Activated B cell treated with CpG ODN at 0.5 μM for 24 hours (primary cell): ENCODE measurements around the gene STXBP6. TPM values are rescaled to one million over a fixed set of nuclear protein-coding genes. Genes with fewer than 3 reads are reported as not detected.

ENCODE experiments used
- ATAC-seq: fragments of 200-7000 bp; cut with Tn5 transposase; one replicate; pipeline ENCODE4 v1.10.0; 2021; ENCODE audit warnings: low read depth, mild to moderate bottlenecking, moderate library complexity
- CTCF ChIA-PET: fragments of 350-600 bp; sonication (Branson Sonifier 250); formaldehyde crosslinking; loops from one replicate; lab custom pipeline; 2021; ENCODE audit warnings: antibody characterized with exemption; lab: Charles Lee
- POLR2A ChIA-PET: fragments of 350-600 bp; sonication (Branson Sonifier 250); formaldehyde crosslinking; loops from one replicate; lab custom pipeline; 2021; ENCODE audit warnings: antibody characterized with exemption; lab: Charles Lee
- DNase-seq: peaks from one replicate; pipeline ENCODE4 v3.0.0; 2022
- H3K27ac Mint-ChIP-seq: one replicate; pipeline ENCODE4 v1.8.0; 2020; ENCODE audit warnings: mixed read lengths
- H3K27me3 Mint-ChIP-seq: one replicate; pipeline ENCODE4 v1.8.0; 2021; ENCODE audit warnings: mixed read lengths
- H3K36me3 Mint-ChIP-seq: one replicate; pipeline ENCODE4 v1.8.0; 2021; ENCODE audit warnings: low read depth, mixed read lengths
- H3K4me1 Mint-ChIP-seq: one replicate; pipeline ENCODE4 v1.8.0; 2021; ENCODE audit warnings: mixed read lengths
- H3K4me3 Mint-ChIP-seq: one replicate; pipeline ENCODE4 v1.8.0; 2020; ENCODE audit warnings: mild to moderate bottlenecking, mixed read lengths
- H3K9me3 Mint-ChIP-seq: one replicate; pipeline ENCODE4 v1.8.0; 2020; ENCODE audit warnings: mixed read lengths
- intact Hi-C: fragments of 100-400 bp; cut with micrococcal nuclease; formaldehyde crosslinking; loops from one replicate; pipeline ENCODE4 v1.15.1; 2024
- total RNA-seq: library from RNA; stranded (reverse); gene quantifications from 2 replicates; pipeline ENCODE4 v1.2.3, GENCODE V29; 2022
- TF ChIP-seq, protein P1 (sequence below): fragments of 200-600 bp; IDR thresholded peaks from one replicate; pipeline ENCODE4 v1.8.0; 2022; ENCODE audit warnings: antibody characterized with exemption, mild to moderate bottlenecking

The STXBP6 gene
- total RNA-seq, 1 donor from 2014 or later: 0.22 TPM

DNA sequence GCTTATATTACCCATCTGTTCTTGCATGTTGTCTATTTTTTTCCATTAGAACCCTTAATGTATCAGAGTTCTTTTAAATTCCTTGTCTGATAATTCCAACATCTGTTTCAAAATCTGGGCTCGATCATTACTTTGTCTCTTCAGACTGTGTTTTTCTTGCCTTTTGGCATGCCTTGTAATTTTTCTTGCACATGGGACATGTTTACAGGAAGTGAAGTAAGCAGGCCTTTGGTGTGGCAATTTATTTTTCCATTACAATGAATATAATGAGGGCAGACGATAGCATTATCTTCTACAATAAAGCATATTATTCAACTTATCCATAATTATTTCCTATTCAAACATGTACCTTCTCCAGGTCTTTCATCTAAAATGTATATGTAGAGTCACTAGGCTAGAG lies 48.3 kb downstream of the STXBP6 start:
- H3K4me1 Mint-ChIP-seq: no peaks in the 10 kb centered on the region
- CTCF ChIA-PET: no interaction called here
- no peaks in the 10 kb centered on the region for H3K36me3 Mint-ChIP-seq
- no peak overlapping the region for H3K27ac Mint-ChIP-seq
- no peak overlapping the region for H3K4me3 Mint-ChIP-seq
- TF ChIP-seq, protein P1, sequence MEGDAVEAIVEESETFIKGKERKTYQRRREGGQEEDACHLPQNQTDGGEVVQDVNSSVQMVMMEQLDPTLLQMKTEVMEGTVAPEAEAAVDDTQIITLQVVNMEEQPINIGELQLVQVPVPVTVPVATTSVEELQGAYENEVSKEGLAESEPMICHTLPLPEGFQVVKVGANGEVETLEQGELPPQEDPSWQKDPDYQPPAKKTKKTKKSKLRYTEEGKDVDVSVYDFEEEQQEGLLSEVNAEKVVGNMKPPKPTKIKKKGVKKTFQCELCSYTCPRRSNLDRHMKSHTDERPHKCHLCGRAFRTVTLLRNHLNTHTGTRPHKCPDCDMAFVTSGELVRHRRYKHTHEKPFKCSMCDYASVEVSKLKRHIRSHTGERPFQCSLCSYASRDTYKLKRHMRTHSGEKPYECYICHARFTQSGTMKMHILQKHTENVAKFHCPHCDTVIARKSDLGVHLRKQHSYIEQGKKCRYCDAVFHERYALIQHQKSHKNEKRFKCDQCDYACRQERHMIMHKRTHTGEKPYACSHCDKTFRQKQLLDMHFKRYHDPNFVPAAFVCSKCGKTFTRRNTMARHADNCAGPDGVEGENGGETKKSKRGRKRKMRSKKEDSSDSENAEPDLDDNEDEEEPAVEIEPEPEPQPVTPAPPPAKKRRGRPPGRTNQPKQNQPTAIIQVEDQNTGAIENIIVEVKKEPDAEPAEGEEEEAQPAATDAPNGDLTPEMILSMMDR: no peak
- H3K9me3 Mint-ChIP-seq: no peaks in the 10 kb centered on the region
- DNase-seq: no peak
- no peak for ATAC-seq
- intact Hi-C loops: no loop called here
- H3K27me3 Mint-ChIP-seq: no peaks in the 10 kb centered on the region
- POLR2A ChIA-PET: no interaction called here

DNA sequence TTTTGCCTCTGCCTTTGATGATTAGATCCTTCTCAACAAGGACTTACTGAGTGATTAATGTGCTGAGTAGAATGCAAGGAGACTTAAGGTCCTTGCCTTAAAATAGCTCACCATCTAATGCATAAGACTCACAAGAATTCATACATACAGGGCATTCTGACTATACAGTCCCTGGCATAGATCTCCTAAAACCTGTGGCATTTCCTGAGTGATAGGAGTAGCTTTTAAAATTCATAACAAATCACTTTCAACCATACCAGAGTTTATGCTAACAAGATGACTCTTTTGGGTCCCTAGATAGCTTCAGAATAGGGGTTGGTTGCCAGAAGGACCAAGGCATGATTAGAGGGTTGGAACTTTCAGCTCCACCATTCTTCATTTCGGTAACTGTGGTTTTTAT lies 48.8 kb downstream of the STXBP6 start:
- ATAC-seq (no peak), DNase-seq (no peak)
- H3K27ac Mint-ChIP-seq: no peak overlapping the region
- no peaks in the 10 kb centered on the region for H3K9me3 Mint-ChIP-seq
- TF ChIP-seq, protein P1: no peak
- intact Hi-C loops: no loop called here
- H3K4me3 Mint-ChIP-seq: no peak overlapping the region
- H3K36me3 Mint-ChIP-seq: no peaks in the 10 kb centered on the region
- ChIA-PET CTCF (no interaction called here), POLR2A (no interaction called here)
- no peaks in the 10 kb centered on the region for H3K27me3 Mint-ChIP-seq
- H3K4me1 Mint-ChIP-seq: no peaks in the 10 kb centered on the region

DNA sequence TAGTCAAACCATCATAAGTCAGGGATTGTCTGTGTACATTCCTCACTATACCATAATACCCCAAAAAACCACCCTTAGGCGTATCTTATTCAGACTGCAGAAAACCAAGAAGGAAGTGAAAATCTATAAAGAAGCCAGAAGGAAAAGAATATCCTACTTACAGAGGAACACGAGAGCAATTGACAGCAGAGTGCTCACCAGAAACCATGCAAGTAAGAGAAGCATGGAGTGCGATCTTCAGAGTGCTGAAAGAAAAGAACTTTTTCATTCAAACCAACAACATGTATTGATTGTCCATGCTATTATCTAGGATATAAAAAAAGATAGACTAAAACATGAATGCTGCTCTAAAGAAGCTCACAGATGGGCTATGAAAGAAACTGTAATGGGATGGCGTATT lies 50.8 kb downstream of the STXBP6 start:
- Mint-ChIP-seq H3K4me3 (no peak overlapping the region), H3K36me3 (no peaks in the 10 kb centered on the region), H3K9me3 (no peaks in the 10 kb centered on the region), H3K27ac (no peak overlapping the region), H3K27me3 (no peaks in the 10 kb centered on the region), H3K4me1 (no peaks in the 10 kb centered on the region)
- ATAC-seq (no peak), DNase-seq (no peak)
- ChIA-PET CTCF (no interaction called here), POLR2A (no interaction called here)
- TF ChIP-seq, protein P1: no peak
- intact Hi-C loops: no loop called here

DNA sequence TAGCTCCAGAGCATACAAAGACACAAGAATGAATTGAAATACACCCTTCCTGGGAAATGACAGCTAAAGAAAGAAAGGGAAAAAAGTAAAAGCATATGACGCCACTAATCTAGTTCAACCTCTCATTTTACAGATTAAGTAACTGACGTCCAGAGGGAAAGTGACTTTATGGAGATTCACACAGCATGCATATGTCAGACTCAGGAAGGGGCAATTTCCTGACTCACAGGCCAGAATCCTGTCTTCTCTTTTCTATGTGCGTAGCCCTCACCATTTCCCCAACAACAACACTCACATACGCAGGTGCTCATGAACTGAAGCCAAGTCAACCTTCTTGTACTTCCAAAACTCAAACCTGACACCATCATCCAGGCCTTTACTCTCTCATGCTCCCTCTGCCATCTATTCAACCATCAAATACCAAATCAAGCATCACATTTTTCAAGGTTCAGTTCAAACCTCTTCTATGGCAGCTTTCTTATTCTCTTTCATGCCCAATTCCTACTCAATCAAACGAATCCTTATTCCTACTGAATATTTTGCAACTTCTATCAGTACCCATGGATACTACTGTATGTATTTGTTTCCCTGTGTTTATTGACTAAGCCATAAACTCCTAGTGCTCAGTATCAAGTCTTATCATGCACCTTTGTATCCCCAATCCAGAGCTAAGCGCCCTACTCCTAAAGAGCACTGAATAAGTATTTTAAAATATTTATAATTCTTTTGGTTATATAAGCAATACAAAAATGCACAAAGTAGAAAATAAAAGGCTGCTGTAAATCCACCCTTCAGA lies 52.8 kb downstream of the STXBP6 start:
- Mint-ChIP-seq H3K27ac (no peak overlapping the region), H3K27me3 (no peaks in the 10 kb centered on the region), H3K4me3 (no peak overlapping the region), H3K9me3 (no peaks in the 10 kb centered on the region), H3K36me3 (no peaks in the 10 kb centered on the region), H3K4me1 (no peaks in the 10 kb centered on the region)
- DNase-seq (no peak), ATAC-seq (no peak)
- CTCF ChIA-PET: interaction anchor here (0.6 kb wide), 1 partner anchor 304 kb away, joined by 4 read pairs; no protein-coding TSS in a partner anchor
- intact Hi-C loops: no loop called here
- TF ChIP-seq, protein P1: no peak
- POLR2A ChIA-PET: no interaction called here

DNA sequence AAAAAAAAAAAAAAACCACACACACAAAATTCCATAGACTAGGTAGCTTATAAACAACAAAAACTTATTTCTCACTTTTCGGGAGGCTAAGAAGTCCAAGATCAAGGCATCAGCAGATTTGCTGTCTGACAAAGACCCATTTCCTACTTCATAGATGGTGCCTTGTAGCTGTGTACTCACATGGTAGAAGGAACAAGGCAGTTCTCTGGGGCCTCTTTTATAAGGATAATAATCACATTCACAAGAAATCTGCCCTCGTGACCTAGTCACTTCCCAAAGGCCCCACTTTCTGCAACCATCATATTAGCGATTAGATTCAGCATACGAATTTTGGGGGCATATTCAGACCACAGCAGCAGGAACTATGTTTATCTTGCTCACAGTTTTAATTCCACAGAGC lies 54.9 kb downstream of the STXBP6 start:
- POLR2A ChIA-PET: no interaction called here
- H3K36me3 Mint-ChIP-seq: no peaks in the 10 kb centered on the region
- no peaks in the 10 kb centered on the region for H3K9me3 Mint-ChIP-seq
- intact Hi-C loops: no loop called here
- H3K27me3 Mint-ChIP-seq: no peaks in the 10 kb centered on the region
- no peak overlapping the region for H3K4me3 Mint-ChIP-seq
- CTCF ChIA-PET: no interaction called here
- TF ChIP-seq, protein P1: no peak
- H3K27ac Mint-ChIP-seq: no peak overlapping the region
- no peaks in the 10 kb centered on the region for H3K4me1 Mint-ChIP-seq
- no peak for DNase-seq
- ATAC-seq: no peak
